Measurements from ENCODE around the gene COL5A1.

Gene COL5A1

GRCh38 chr9:134824583-134824982 lies 183.0 kb downstream of the COL5A1 start:
- TF ChIP-seq JUND (IDR thresholded peaks at IDR 0.05; ENCODE audit: low read depth): no peak
- in situ Hi-C loops (cut with HindIII; ENCODE audit: low pct_unique_long_range_greater_than_20kb, low sequenced_read_pairs): no loop called here
- no peak for DNase-seq (ENCODE audit: low read depth in 1 of 2, low spot score in 1 of 2)

GRCh38 chr9:134825025-134825424 lies 183.4 kb downstream of the COL5A1 start:
- DNase-seq (ENCODE audit: low read depth in 1 of 2, low spot score in 1 of 2): no peak
- in situ Hi-C loops (cut with HindIII; ENCODE audit: low pct_unique_long_range_greater_than_20kb, low sequenced_read_pairs): no loop called here
- TF ChIP-seq JUND (IDR thresholded peaks at IDR 0.05; ENCODE audit: low read depth): no peak

- in situ Hi-C loops (cut with HindIII; ENCODE audit: low pct_unique_long_range_greater_than_20kb, low sequenced_read_pairs): no loop called here
- no peak for DNase-seq (ENCODE audit: low read depth in 1 of 2, low spot score in 1 of 2)
- TF ChIP-seq JUND (IDR thresholded peaks at IDR 0.05; ENCODE audit: low read depth): no peak
Measured at GRCh38 chr9:134826336-134827285, 185.0 kb downstream of the COL5A1 start.

- no peak for TF ChIP-seq JUND (IDR thresholded peaks at IDR 0.05; ENCODE audit: low read depth)
- DNase-seq (ENCODE audit: low read depth in 1 of 2, low spot score in 1 of 2): no peak
- in situ Hi-C loops (cut with HindIII; ENCODE audit: low pct_unique_long_range_greater_than_20kb, low sequenced_read_pairs): no loop called here
Measured at GRCh38 chr9:134827559-134827958, 186.0 kb downstream of the COL5A1 start.

GRCh38 chr9:134827993-134828392 lies 186.4 kb downstream of the COL5A1 start:
- no peak for TF ChIP-seq JUND (IDR thresholded peaks at IDR 0.05; ENCODE audit: low read depth)
- in situ Hi-C loops (cut with HindIII; ENCODE audit: low pct_unique_long_range_greater_than_20kb, low sequenced_read_pairs): no loop called here
- no peak for DNase-seq (ENCODE audit: low read depth in 1 of 2, low spot score in 1 of 2)

- in situ Hi-C loops (cut with HindIII; ENCODE audit: low pct_unique_long_range_greater_than_20kb, low sequenced_read_pairs): no loop called here
- TF ChIP-seq JUND (IDR thresholded peaks at IDR 0.05; ENCODE audit: low read depth): no peak
- DNase-seq (ENCODE audit: low read depth in 1 of 2, low spot score in 1 of 2): no peak
Measured at GRCh38 chr9:134828892-134829291, 187.3 kb downstream of the COL5A1 start.

GRCh38 chr9:134829356-134829937 lies 187.8 kb downstream of the COL5A1 start:
- in situ Hi-C loops (cut with HindIII; ENCODE audit: low pct_unique_long_range_greater_than_20kb, low sequenced_read_pairs): no loop called here

GRCh38 chr9:134830126-134830525 lies 188.5 kb downstream of the COL5A1 start:
- TF ChIP-seq JUND (IDR thresholded peaks at IDR 0.05; ENCODE audit: low read depth): no peak
- DNase-seq (ENCODE audit: low read depth in 1 of 2, low spot score in 1 of 2): no peak
- in situ Hi-C loops (cut with HindIII; ENCODE audit: low pct_unique_long_range_greater_than_20kb, low sequenced_read_pairs): no loop called here

More at GRCh38 chr9:134829356-134829937, 187.8 kb downstream of the COL5A1 start:
- DNase-seq (ENCODE audit: low read depth in 1 of 2, low spot score in 1 of 2): no peak
- TF ChIP-seq JUND (IDR thresholded peaks at IDR 0.05; ENCODE audit: low read depth): no peak

- in situ Hi-C loops (cut with HindIII; ENCODE audit: low pct_unique_long_range_greater_than_20kb, low sequenced_read_pairs): no loop called here
- DNase-seq (ENCODE audit: low read depth in 1 of 2, low spot score in 1 of 2): no peak
- TF ChIP-seq JUND (IDR thresholded peaks at IDR 0.05; ENCODE audit: low read depth): no peak
Measured at GRCh38 chr9:134830926-134831720, 189.5 kb downstream of the COL5A1 start.

GRCh38 chr9:134832471-134832870 lies 190.9 kb downstream of the COL5A1 start:
- DNase-seq (ENCODE audit: low read depth in 1 of 2, low spot score in 1 of 2): no peak
- no peak for TF ChIP-seq JUND (IDR thresholded peaks at IDR 0.05; ENCODE audit: low read depth)
- in situ Hi-C loops (cut with HindIII; ENCODE audit: low pct_unique_long_range_greater_than_20kb, low sequenced_read_pairs): no loop called here

GRCh38 chr9:134833294-134833880 lies 191.8 kb downstream of the COL5A1 start:
- no peak for TF ChIP-seq JUND (IDR thresholded peaks at IDR 0.05; ENCODE audit: low read depth)
- in situ Hi-C loops (cut with HindIII; ENCODE audit: low pct_unique_long_range_greater_than_20kb, low sequenced_read_pairs): no loop called here

GRCh38 chr9:134834217-134834956 lies 192.8 kb downstream of the COL5A1 start:
- in situ Hi-C loops (cut with HindIII; ENCODE audit: low pct_unique_long_range_greater_than_20kb, low sequenced_read_pairs): no loop called here
- DNase-seq (ENCODE audit: low read depth in 1 of 2, low spot score in 1 of 2): no peak

More at GRCh38 chr9:134833294-134833880, 191.8 kb downstream of the COL5A1 start:
- no peak for DNase-seq (ENCODE audit: low read depth in 1 of 2, low spot score in 1 of 2)

More at GRCh38 chr9:134834217-134834956, 192.8 kb downstream of the COL5A1 start:
- TF ChIP-seq JUND (IDR thresholded peaks at IDR 0.05; ENCODE audit: low read depth): no peak

All from T47D (cell line).